Astrocyte of the spinal cord (primary cell): ENCODE measurements around the gene SLC25A26.

ENCODE experiments used
- DNase-seq: peaks from one replicate; pipeline ENCODE4 v3.0.0; 2011; ENCODE audit warnings: low read depth, low spot score
- H3K4me3 ChIP-seq: 2 replicates; pipeline ENCODE4 v1.5.1; 2011; ENCODE audit warnings: low read depth, mild to moderate bottlenecking, low read length, moderate library complexity
- CTCF ChIP-seq: IDR thresholded peaks from 2 replicates; pipeline ENCODE4 v1.5.1; 2012; ENCODE audit warnings: low read depth, mild to moderate bottlenecking, low read length, inconsistent platforms
- in situ Hi-C: cut with HindIII; loops from 2 replicates; pipeline ENCODE4 v1.10.0; 2017; ENCODE audit warnings: low sequenced_read_pairs

SLC25A26 gene

GRCh38 chr3:66390013-66390412 is 169.2 kb downstream of the SLC25A26 start:
- no peak for TF ChIP-seq CTCF
- no peak overlapping the region for H3K4me3 ChIP-seq
- in situ Hi-C loops: no loop called here
- no peak for DNase-seq

GRCh38 chr3:66392512-66392911 is 171.7 kb downstream of the SLC25A26 start:
- no peak for DNase-seq
- TF ChIP-seq CTCF: no peak
- in situ Hi-C loops: no loop called here
- no peak overlapping the region for H3K4me3 ChIP-seq

- no peak overlapping the region for H3K4me3 ChIP-seq
- TF ChIP-seq CTCF: no peak
- DNase-seq: no peak
- in situ Hi-C loops: no loop called here
These were observed 172.1 kb downstream of the SLC25A26 start for GRCh38 chr3:66392966-66393332.

- DNase-seq: peak; percentile 90
- no peak overlapping the region for H3K4me3 ChIP-seq
- in situ Hi-C loops: no loop called here
- no peak for TF ChIP-seq CTCF
These were observed 172.7 kb downstream of the SLC25A26 start for GRCh38 chr3:66393333-66394005.

- no peak for TF ChIP-seq CTCF
- in situ Hi-C loops: no loop called here
- no peak for DNase-seq
- H3K4me3 ChIP-seq: no peak overlapping the region
These were observed 173.4 kb downstream of the SLC25A26 start for GRCh38 chr3:66394019-66394752.

- no peak overlapping the region for H3K4me3 ChIP-seq
- in situ Hi-C loops: no loop called here
- no peak for TF ChIP-seq CTCF
- peak; percentile 83 for DNase-seq
These were observed 174.0 kb downstream of the SLC25A26 start for GRCh38 chr3:66394753-66395249.
